OCI-M2 (cell line): ENCODE measurements around the gene OSTN.

ENCODE experiments used
- DNase-seq: peaks from one replicate; lab custom pipeline; 2025; ENCODE audit not compliant: unreplicated experiment; lab: John Stamatoyannopoulos, UW

Gene OSTN

DNA sequence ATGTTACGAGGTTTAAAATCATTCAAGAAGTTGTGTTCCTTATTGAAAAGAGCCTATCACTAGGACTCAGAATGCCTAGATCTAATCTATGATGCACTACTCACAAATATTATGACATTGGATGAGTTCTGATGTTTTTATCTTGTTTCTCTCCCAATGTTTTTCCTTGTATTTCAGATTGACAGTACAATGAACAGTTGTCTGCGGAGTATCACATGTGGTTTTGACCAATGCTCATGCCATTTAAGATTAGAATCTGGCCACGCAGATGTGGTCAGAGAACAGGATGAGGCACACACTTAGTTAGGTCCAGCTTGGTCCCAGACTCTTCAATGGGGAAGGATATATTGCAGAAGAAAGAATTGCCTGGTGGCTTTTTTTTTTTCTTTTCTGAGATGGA lies 104.6 kb downstream of the OSTN start:
- DNase-seq = no peak

DNA sequence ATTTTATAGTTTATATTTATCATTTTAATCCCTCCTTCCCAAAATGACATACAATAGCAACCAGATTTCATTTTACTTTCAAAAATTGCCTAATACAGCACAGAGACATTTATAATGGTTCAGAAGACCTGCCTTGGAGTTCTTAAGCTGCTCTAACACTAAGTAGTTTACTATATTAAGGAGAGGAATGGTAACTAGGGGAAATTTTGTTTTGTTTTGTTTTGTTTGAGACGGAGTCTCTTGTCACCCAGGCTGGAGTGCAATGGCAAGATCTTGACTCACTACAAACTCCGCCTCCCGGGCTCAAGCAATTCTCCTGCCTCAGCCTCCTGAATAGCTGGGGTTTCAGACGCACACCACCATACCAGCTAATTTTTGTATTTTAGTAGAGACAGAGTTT lies 107.4 kb downstream of the OSTN start:
- no peak for DNase-seq

GRCh38 chr3:191307341-191307740 lies 108.3 kb downstream of the OSTN start:
- no peak for DNase-seq

DNA sequence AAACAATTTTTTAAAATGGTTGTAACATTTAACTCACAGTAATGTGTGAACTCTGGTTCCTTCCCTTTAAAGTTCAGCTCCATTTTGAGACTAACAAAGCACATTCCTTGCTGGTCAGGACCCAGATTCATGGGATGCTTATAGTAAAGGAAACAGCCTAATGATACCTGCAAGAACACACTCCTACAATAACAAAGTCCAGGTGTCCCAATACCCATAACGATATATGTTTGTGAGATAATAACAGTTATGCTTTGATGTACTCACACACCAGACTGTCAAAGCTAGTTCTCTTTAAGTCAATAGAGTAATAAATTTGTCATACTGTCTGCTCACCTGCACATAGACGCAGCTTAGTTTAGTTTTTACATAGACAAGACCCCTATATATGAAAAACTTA lies 114.3 kb downstream of the OSTN start:
- DNase-seq = no peak

GRCh38 chr3:191314109-191314728 lies 115.2 kb downstream of the OSTN start:
- no peak for DNase-seq
